IPS DF 19.7 (cell line): Measurements from ENCODE around the gene GPX4.

Experiments used
- DNase-seq: peaks from one replicate; pipeline ENCODE4 v3.0.0-alpha.2; 2013; ENCODE audit warnings: low read depth, low spot score

Gene GPX4

GRCh38 chr19:1102407-1103131 lies 1.2 kb upstream of the GPX4 start:
- no peak for DNase-seq

- DNase-seq = no peak
These were observed 574 bp upstream of the GPX4 start for GRCh38 chr19:1103132-1103707.

- no peak for DNase-seq
These were observed 665 bp downstream of the GPX4 start for GRCh38 chr19:1104311-1105007.

- DNase-seq = no peak
These were observed 1.4 kb downstream of the GPX4 start for GRCh38 chr19:1105008-1105872.

GRCh38 chr19:1105873-1106840 lies 2.4 kb downstream of the GPX4 start:
- DNase-seq = no peak

- DNase-seq = no peak
These were observed 3.3 kb downstream of the GPX4 start for GRCh38 chr19:1106841-1107660.

GRCh38 chr19:1107661-1108261 lies 4.0 kb downstream of the GPX4 start:
- no peak for DNase-seq

GRCh38 chr19:1108291-1109031 lies 4.7 kb downstream of the GPX4 start:
- DNase-seq = no peak

GRCh38 chr19:1109032-1109551 lies 5.3 kb downstream of the GPX4 start:
- DNase-seq = no peak

GRCh38 chr19:1109697-1110671 lies 6.2 kb downstream of the GPX4 start:
- DNase-seq = no peak

GRCh38 chr19:1110809-1111640 lies 7.2 kb downstream of the GPX4 start:
- DNase-seq = no peak

GRCh38 chr19:1111641-1112267 lies 8.0 kb downstream of the GPX4 start:
- DNase-seq = no peak

- DNase-seq = no peak
These were observed 8.7 kb downstream of the GPX4 start for GRCh38 chr19:1112268-1113029.

- no peak for DNase-seq
These were observed 9.5 kb downstream of the GPX4 start for GRCh38 chr19:1113030-1113985.
